ENCODE results near the gene ABHD6.

GRCh38 chr3:58299075-58299474 is 61.5 kb downstream of the ABHD6 start:
- no peak for TF ChIP-seq CTCF (IDR thresholded peaks at IDR 0.05 in 2 of 3, conservative IDR thresholded peaks at IDR 0.05 in 1 of 3; ENCODE audit: borderline replicate concordance in 1 of 3, insufficient read depth in 1 of 3, low read depth in 2 of 3, low read length in 2 of 3)
- TF ChIP-seq SP1 (IDR thresholded peaks at IDR 0.05; ENCODE audit: low read depth) = no peak
